ENCODE measurements around the gene FTH1. TPM values are rescaled to one million over a fixed set of nuclear protein-coding genes. Genes with fewer than 3 reads are reported as not detected.
A peak's percentile ranks its signal among the peaks of the same experiment; 100 is the strongest.
"Not testable (repeated sequence)": the region's sequence is repeated elsewhere in the genome, so short reads cannot be mapped to it uniquely, and the experiment has no call there.

Gene FTH1
- total and polyA plus RNA-seq, 10 donors, result 1,915 to 3,321 (median 2,501) TPM

GRCh38 chr11:61955422-61956135, 11.9 kb downstream of the FTH1 start:
- intact Hi-C loops (cut with DNase I; ENCODE audit: low total_unique reads), result no loop called here
- WGBS, 5 donors, result 7 to 12% (median 10%) methylated on average over 22 to 56 of the region's 56 CpGs
- Histone ChIP-seq H3K27ac (peak overlapping the region; percentile 27 to 98 (median 90)), H3K27me3 (replicated peaks in 1 of 7) (peaks cover 0 to 22% (median 4%) of the 10 kb centered on the region in 7 donors), H3K36me3 (peaks cover 0 to 41% (median 3%) of the 10 kb centered on the region in 6 donors), H3K9me3 (no peaks in the 10 kb centered on the region), H3K4me1 (peaks cover 3 to 54% (median 28%) of the 10 kb centered on the region in 6 donors), H3K4me3 (peak overlapping the region; percentile 21 to 71 (median 36))
- TF ChIP-seq POLR2AphosphoS5 (IDR thresholded peaks at IDR 0.05), result peak; percentile 65 to 80 (median 69)
- no peak for TF ChIP-seq POLR2A (IDR thresholded peaks at IDR 0.05)
- TF ChIP-seq CTCF (IDR thresholded peaks at IDR 0.05 in 8 of 11, conservative IDR thresholded peaks at IDR 0.05 in 3 of 11), result no peak
- DNase-seq, result peak; percentile 90

- H3K4me3 ChIP-seq, result peak overlapping the region; percentile 21 to 71 (median 36)
- peaks cover 0 to 22% (median 4%) of the 10 kb centered on the region in 7 donors for H3K27me3 ChIP-seq (replicated peaks in 1 of 7)
- peak; percentile 91 for DNase-seq
- H3K9me3 ChIP-seq, result no peaks in the 10 kb centered on the region
- peaks cover 0 to 34% (median 3%) of the 10 kb centered on the region in 6 donors for H3K36me3 ChIP-seq
- intact Hi-C loops (cut with DNase I; ENCODE audit: low total_unique reads), result no loop called here
- H3K27ac ChIP-seq, result peak overlapping the region; percentile 27 to 98 (median 90)
- WGBS, 5 donors, result 8 to 11% (median 8%) methylated on average over 18 to 21 of the region's 21 CpGs
- peak in 6 of 11 experiments; percentile 13 to 58 (median 27) for TF ChIP-seq CTCF (IDR thresholded peaks at IDR 0.05 in 8 of 11, conservative IDR thresholded peaks at IDR 0.05 in 3 of 11)
- peak in 1 of 3 donors; percentile 1 for TF ChIP-seq POLR2A (IDR thresholded peaks at IDR 0.05)
- peak; percentile 75 to 87 (median 83) for TF ChIP-seq POLR2AphosphoS5 (IDR thresholded peaks at IDR 0.05)
- H3K4me1 ChIP-seq, result peaks cover 3 to 54% (median 31%) of the 10 kb centered on the region in 6 donors
Observed at GRCh38 chr11:61954851-61955421, 12.5 kb downstream of the FTH1 start.

GRCh38 chr11:61954106-61954850, 13.2 kb downstream of the FTH1 start:
- Histone ChIP-seq H3K9me3 (no peaks in the 10 kb centered on the region), H3K27me3 (replicated peaks in 1 of 7) (peaks cover 0 to 22% (median 4%) of the 10 kb centered on the region in 7 donors), H3K27ac (peak overlapping the region in 7 of 8 donors; percentile 67 to 98 (median 90)), H3K4me3 (peak overlapping the region in 4 of 8 donors; percentile 6 to 71 (median 44)), H3K4me1 (peaks cover 3 to 56% (median 34%) of the 10 kb centered on the region in 6 donors), H3K36me3 (peaks cover 0 to 28% (median 3%) of the 10 kb centered on the region in 6 donors)
- 88 to 93% (median 91%) methylated on average over 9 of the region's 9 CpGs for WGBS, 5 donors
- intact Hi-C loops (cut with DNase I; ENCODE audit: low total_unique reads), result no loop called here
- DNase-seq, result no peak
- TF ChIP-seq CTCF (IDR thresholded peaks at IDR 0.05 in 8 of 11, conservative IDR thresholded peaks at IDR 0.05 in 3 of 11) (no peak), POLR2A (IDR thresholded peaks at IDR 0.05) (no peak), POLR2AphosphoS5 (IDR thresholded peaks at IDR 0.05) (no peak)

- WGBS, 5 donors, result 89 to 96% (median 93%) methylated on average over 5 of the region's 5 CpGs
- H3K27me3 ChIP-seq (replicated peaks in 1 of 7), result peaks cover 0 to 22% (median 4%) of the 10 kb centered on the region in 7 donors
Observed at GRCh38 chr11:61953632-61954031, 13.8 kb downstream of the FTH1 start.

More at GRCh38 chr11:61953632-61954031, 13.8 kb downstream of the FTH1 start:
- H3K4me3 ChIP-seq; intact Hi-C loops (cut with DNase I; ENCODE audit: low total_unique reads); DNase-seq; H3K9me3 ChIP-seq: not testable (repeated sequence)
- H3K27ac ChIP-seq, result peak overlapping the region in 2 of 8 donors; percentile 91 to 98
- H3K4me1 ChIP-seq, result peaks cover 3 to 55% (median 35%) of the 10 kb centered on the region in 6 donors
- peaks cover 0 to 22% (median 3%) of the 10 kb centered on the region in 6 donors for H3K36me3 ChIP-seq
